A549 (cell line): ENCODE measurements around the gene CLSTN2.

Experiments
- CBX8 ChIP-seq: fragments of 200-600 bp; sonication (generic); IDR thresholded peaks from 2 replicates; pipeline ENCODE4 v1.6.1; 2016
- CEBPB ChIP-seq, 2 experiments: fragments of >200 bp in 1 of 2; sonication (Bioruptor Twin) in 1 of 2; formaldehyde crosslinking in 1 of 2; IDR thresholded peaks; 2 replicates each; pipeline ENCODE4 v1.6.1; 2012 to 2016
- CTCF ChIP-seq: fragments of >200 bp; sonication (Bioruptor Twin); formaldehyde crosslinking; IDR thresholded peaks from 3 replicates; pipeline ENCODE4 v1.5.1; 2016
- EHMT2 ChIP-seq: fragments of 200-600 bp; sonication (generic); IDR thresholded peaks from 2 replicates; pipeline ENCODE4 v1.6.1; 2016; ENCODE audit warnings: antibody characterized with exemption, low read depth, mild to moderate bottlenecking, moderate library complexity
- EP300 ChIP-seq, 2 experiments: fragments of >200 bp; sonication (Bioruptor Twin); formaldehyde crosslinking; IDR thresholded peaks; 2 replicates in 1 of 2; 3 replicates in 1 of 2; pipeline ENCODE4 v1.6.1; 2016 to 2017
- HOXA7 ChIP-seq: fragments of 250-450 bp; sonication (Bioruptor Pico); IDR thresholded peaks from 2 replicates; pipeline ENCODE4 v1.5.0; 2020; ENCODE audit warnings: mild to moderate bottlenecking, moderate library complexity
- JUN ChIP-seq, 2 experiments: fragments of >200 bp; sonication (Bioruptor Twin); formaldehyde crosslinking; IDR thresholded peaks; 2 replicates in 1 of 2; 3 replicates in 1 of 2; pipeline ENCODE4 v1.6.1; 2016 to 2017
- KDM1A ChIP-seq: fragments of 200-600 bp; sonication (generic); IDR thresholded peaks from 2 replicates; pipeline ENCODE4 v1.6.1; 2016; ENCODE audit warnings: low read depth, mild to moderate bottlenecking
- MAZ ChIP-seq: fragments of 150-350 bp; IDR thresholded peaks from 2 replicates; pipeline ENCODE4 v1.6.1; 2014; ENCODE audit warnings: antibody characterized with exemption, low read depth, low read length, borderline replicate concordance
- MYC ChIP-seq: IDR thresholded peaks from 2 replicates; pipeline ENCODE4 v1.6.1; 2012; ENCODE audit warnings: mild to moderate bottlenecking, inconsistent platforms, low read length, improper control_type of control experiment, borderline replicate concordance
- POLR2A ChIP-seq: IDR thresholded peaks from 2 replicates; pipeline ENCODE4 v1.6.1; 2012; ENCODE audit warnings: mild to moderate bottlenecking, low read length
- RAD21 ChIP-seq, 2 experiments: fragments of >200 bp in 1 of 2; sonication (Bioruptor Twin) in 1 of 2; formaldehyde crosslinking in 1 of 2; IDR thresholded peaks in 1 of 2; conservative IDR thresholded peaks in 1 of 2; 2 replicates in 1 of 2; 3 replicates in 1 of 2; pipeline ENCODE4 v1.6.1; 2012 to 2018; ENCODE audit warnings: inconsistent platforms in 1 of 2
- RNF2 ChIP-seq: fragments of 200-600 bp; sonication (generic); IDR thresholded peaks from 2 replicates; pipeline ENCODE4 v1.6.1; 2016; ENCODE audit warnings: low read depth, mild to moderate bottlenecking, antibody characterized with exemption, moderate library complexity, borderline replicate concordance
- USF2 ChIP-seq: fragments of 450-650 bp; IDR thresholded peaks from 2 replicates; pipeline ENCODE4 v1.6.1; 2014; ENCODE audit warnings: antibody characterized with exemption

GRCh38 chr3:140384028-140384771 lies 449.2 kb downstream of the CLSTN2 start:
- TF ChIP-seq MAZ (no peak), CTCF (no peak), USF2 (no peak), POLR2A (no peak), HOXA7 (no peak), CBX8 (no peak), MYC (no peak), CEBPB (IDR thresholded peaks at IDR 0.05) (no peak), JUN (IDR thresholded peaks at IDR 0.05) (no peak), EP300 (IDR thresholded peaks at IDR 0.05) (no peak), EHMT2 (no peak), RAD21 (conservative IDR thresholded peaks at IDR 0.05 in 1 of 2, IDR thresholded peaks at IDR 0.05 in 1 of 2) (no peak), RNF2 (no peak), KDM1A (no peak)
